ENCODE data around the gene PGAM5.

GRCh38 chr12:132672678-132673077 lies 38.0 kb upstream of the PGAM5 start:
- TF ChIP-seq CTCF (IDR thresholded peaks at IDR 0.05) (no peak), EP300 (IDR thresholded peaks at IDR 0.05) (no peak)
